ENCODE data around the gene PTX3.

The PTX3 gene

DNA sequence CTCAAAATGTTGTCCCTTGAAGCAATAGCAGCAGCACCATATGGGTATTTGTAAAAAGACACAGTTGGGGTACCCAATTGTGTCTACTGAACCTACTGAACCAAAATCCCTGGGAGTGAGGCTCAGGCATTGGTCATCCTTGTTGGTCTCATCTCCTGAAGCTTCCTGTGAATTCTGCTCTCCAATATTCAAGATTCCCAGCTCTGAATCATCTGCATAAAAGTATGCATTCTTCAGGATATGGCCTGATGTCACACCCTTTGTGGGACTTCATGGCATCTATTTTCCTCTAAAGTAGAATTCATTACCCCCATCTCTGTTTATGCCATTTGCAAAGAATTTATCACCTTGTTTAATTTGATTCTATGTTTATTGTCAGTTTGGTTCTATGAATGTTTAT, 13.3 kb upstream of the PTX3 start:
- no peak for DNase-seq (ENCODE audit: low spot score)

DNA sequence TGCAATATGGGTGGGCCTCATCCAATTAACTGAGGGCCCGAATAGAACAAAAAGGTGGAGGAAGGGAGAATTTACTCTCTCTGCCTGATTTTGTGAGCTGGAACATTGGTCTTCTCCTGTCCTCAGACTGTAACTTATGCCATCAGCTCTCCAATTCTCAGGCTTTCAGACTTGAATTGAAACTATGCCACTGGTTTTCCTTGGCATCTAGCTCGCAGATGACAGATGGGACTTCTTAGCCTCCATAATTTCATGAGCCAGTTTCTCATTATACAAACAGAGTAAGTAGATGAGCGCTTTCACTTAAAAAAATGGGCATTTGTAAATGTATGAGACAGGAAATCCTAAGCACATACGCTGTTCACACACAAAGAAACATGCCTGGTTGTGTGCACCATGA, 8.7 kb upstream of the PTX3 start:
- DNase-seq (ENCODE audit: low spot score), result no peak

DNA sequence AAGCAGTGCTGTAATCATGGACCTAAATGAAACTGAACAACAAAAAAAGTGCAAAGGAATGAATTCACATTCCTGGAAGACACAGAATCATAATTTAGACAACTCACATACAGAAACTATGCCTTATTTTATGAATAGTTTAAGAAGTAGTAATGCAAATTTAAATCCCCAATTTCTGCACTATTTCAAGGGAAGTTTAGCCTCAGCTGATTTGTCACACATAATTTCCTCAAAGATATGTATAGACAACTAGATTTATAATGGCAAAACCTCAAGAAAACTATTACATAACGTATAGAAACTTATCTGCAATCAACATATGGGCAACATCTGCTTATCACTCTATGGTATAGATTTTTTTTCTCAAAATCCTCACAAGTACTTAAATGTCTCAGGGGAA, 7.8 kb upstream of the PTX3 start:
- DNase-seq (ENCODE audit: low spot score), result no peak

DNA sequence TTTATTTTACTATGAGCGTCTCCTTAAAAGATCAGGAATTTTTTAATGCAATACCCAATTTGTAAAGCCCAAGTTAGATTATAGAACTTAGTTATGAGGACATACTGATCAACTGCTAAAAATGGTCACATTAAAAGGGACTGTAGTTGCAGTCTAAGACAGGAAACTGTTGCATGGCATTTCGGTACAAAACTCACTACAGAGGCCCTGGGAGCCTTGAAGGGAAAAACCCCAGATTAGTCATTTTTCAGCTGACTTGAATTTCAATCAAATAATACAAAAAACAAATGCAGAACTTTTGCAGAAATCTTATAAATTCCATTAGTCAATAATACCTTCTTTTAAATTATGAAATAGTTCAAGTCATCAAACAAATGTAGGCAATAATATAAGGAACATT, 6.9 kb upstream of the PTX3 start:
- no peak for DNase-seq (ENCODE audit: low spot score)

DNA sequence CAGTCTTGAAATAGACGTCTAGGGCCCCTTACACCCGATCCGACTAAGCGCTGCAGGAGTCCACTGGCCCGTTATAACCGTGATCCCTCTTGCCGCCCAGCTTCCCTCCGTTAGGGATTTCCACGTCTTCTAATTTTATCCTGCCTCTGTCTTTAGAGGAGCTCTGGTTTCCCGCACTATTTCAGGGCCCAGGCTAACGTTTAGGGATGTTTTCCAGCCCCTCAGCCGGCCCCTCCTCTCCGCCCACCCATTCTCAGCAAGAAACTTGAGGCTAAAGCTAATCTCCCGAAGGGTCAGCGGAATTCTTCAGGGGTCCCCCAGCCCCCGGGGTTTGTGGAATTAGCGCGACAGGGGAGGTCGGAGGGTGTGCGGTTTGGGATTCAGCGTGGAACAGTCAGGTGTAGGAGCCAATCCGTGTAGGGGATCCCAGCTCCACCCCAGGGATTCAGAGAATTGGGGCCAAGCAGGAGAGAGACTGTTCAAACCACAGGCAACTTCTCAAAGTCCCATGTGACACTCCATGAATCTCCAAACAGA, 1.6 kb downstream of the PTX3 start:
- DNase-seq (ENCODE audit: low spot score), result no peak

DNA sequence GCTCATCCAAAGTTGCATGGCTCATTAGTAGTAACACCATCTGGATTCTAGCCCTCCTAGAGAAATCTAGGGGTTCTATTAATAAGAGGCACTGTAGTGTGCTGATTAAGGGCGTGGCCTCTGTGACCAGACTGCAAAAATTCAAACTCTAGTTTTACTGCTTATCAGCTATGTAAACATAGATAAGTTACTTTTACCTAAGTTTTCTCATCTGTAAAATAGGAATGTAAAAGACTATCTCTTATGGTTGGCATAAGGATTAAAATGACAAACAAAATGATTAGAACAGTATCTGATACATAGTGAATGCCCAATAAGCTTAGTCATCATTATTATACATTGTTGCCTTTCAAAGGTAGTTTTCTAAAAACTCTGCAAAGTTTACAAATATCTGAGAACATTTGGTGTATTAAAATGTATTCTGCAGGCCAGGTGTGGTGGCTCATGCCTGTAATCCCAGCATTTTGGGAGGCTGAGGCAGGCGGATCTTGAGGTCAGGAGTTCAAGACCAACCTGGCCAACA, 4.5 kb downstream of the PTX3 start:
- no peak for DNase-seq (ENCODE audit: low spot score)

DNA sequence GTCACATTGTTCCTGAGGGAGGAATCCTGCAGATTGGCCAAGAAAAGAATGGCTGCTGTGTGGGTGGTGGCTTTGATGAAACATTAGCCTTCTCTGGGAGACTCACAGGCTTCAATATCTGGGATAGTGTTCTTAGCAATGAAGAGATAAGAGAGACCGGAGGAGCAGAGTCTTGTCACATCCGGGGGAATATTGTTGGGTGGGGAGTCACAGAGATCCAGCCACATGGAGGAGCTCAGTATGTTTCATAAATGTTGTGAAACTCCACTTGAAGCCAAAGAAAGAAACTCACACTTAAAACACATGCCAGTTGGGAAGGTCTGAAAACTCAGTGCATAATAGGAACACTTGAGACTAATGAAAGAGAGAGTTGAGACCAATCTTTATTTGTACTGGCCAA, 6.1 kb downstream of the PTX3 start:
- DNase-seq (ENCODE audit: low spot score), result no peak

DNA sequence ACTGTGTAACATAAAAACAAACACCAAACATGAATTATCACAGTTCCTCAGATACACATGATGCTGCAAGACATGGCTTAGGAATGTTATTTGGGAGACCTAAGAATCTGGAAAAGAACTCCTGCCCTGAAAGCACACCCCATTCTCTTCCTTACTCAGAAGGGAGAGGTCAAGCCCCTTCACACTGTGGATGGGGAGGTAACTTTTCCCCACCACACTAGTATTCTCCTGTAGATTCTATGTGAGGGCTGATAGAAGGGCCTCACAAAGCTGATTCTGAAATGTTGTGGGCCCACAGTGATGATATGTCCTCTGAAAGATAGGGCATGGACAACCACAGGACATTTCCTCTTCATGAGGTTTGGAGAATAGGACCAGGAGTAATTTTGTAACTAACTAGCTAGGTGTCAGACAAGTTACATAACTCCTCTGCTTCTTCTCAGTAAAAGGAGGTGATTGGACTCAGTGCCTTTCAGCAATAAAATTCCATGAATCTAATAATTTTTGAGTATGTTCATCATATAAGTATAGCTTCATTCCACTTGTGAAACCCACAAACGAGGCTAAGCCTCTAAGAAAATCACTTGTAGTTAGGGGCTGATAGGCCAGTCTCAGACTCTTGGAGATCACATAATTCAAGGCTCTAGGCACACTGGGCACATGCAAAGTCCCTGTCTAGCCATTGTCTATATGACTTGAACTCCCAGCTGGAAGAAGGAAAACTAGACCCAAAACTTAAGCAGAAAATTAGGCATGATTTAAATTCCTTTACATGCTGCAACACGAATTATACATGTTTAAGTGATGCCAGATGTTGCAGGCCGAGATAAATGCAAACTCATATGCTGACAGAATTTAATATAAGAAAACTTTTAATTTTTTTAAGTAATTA, 7.5 kb downstream of the PTX3 start:
- no peak for DNase-seq (ENCODE audit: low spot score)

DNA sequence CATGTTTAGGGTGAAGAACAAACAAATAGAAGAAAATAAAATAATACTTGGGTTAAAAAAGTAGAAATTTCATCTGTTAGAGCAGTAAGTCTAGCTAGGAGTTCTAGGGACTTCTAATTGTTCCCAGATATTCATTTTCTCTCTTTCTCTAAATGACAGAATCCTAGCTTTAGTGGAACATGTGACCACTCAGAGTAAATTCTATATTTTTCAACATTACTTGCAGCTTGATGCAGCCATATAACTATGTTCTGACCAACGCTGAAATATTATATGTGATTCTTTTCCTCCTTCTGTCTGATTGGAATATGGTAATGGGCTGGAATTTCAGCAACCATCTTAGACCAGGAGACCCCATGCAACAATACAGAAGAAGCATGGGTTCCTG, 8.1 kb downstream of the PTX3 start:
- DNase-seq (ENCODE audit: low spot score), result no peak

DNA sequence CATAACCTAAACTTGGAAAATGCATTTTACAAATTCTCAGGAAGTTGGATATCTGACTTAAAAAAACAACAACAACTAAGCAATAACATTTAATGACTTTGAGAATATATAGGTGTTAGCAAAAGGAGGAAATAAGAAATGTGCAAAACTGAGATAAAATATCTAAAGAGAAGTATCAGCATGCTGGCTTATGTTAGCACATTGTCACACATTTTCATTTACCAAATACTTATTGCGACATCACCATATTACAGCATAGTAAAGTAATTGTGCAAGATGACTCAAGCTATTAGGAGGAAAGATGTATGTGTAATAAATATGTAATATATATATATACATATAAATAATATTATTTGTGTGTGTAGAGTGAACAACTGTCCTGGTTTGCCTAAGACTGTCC, 9.2 kb downstream of the PTX3 start:
- DNase-seq (ENCODE audit: low spot score), result no peak

DNA sequence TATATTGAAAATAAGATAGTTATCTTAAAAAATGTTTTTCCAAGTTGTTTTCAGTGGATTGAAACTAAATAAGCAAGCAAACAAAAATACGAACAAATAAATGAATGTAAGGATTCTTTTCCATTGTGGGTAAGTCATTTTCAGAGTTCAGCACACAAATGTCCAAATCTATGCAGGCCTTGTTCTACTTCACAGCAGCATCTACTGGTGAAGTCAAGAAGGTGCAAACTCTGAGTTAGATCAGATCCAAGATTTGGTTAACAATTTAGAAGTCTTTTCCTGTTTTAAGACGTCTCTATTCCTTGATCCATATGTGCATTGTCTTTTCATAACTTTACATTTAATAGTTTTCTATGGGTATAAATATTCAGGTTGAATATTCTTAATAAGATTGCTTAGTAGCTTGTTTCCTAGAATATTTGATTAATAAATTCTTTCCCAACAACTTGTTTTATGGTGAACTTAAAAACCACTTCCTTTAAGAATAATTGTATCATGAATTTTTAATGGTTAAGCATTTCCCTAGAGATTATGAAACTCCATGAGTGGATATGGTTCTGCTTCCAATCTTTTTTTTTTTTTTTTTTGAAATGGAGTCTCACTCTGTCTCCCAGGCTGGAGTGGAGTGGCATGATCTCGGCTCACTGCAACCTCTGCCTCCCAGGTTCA, 10.5 kb downstream of the PTX3 start:
- DNase-seq (ENCODE audit: low spot score), result peak; percentile 47

DNA sequence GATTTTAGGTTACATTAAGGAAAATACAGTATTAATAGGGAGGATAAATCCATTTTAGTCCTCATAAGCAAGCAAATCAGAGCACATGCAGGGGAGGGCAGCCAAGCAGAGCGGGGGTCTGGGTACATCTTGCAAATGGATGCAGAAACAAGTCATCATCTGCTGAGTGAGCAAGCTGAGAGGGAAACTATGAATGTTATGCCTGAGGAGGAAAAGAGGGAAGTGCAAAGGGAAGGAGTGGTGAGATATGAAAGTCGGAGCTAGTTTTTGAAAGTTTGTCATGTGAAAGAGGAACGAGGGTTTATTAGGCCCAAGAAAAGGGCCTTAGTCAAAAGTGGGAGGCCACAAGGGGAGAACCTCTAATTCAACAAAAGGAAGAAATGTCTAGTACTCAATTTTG, 15.4 kb downstream of the PTX3 start:
- DNase-seq (ENCODE audit: low spot score), result no peak

DNA sequence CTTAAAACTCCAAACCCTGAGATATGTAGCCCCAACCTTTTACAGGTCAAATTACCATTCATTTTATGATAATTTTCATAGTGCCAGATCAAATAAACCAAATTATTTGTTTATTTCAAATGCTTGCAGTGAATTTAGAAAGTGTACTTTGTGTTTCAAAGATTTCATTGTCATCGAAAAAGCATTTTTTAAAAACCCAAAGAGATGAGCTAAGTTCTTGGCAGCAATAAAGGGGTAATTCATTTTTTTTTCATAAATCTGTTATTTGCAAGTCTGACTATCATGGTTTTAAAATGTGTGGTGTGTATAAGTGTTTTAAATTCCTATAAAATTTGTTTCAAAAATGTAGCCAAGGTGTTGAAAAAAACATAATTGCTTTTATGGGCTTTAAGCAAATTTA, 17.2 kb downstream of the PTX3 start:
- no peak for DNase-seq (ENCODE audit: low spot score)

DNA sequence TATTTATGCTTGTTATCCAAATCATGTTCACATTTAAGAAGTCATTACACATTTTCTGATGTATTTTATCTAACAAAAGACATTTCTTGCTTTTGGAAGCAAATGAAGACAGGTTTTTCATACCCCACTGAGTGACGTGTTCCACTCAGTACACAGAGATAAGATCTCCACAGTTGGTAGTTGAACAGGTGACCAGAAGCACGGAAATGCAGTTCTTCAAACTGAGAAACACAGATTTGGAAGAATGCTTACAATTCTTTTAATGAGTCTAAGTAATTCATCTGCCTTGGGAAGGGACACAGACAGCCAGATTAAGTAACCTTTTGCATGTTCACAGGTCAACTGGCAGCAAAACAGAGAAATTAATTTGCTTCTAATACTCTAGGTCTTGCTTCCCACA, 23.1 kb downstream of the PTX3 start:
- DNase-seq (ENCODE audit: low spot score), result no peak

DNA sequence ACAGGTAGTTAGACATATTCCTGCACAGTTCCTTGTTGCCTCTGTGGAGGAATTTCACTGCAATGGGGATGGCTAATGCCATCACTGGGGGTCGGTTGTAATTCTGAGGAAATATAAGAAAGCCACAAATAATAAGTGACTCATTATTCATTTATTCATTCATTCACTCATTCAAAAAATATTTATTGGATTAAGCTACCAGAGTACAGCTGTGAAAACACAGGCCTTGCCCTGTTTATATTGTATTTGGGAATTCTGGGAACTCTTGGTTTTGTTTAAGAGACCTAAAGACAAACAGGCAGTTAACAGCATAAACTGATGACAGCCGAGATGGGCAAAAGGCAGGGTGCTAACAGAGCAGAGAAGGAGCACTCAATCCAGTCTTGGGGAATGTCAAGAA, 23.6 kb downstream of the PTX3 start:
- no peak for DNase-seq (ENCODE audit: low spot score)

DNA sequence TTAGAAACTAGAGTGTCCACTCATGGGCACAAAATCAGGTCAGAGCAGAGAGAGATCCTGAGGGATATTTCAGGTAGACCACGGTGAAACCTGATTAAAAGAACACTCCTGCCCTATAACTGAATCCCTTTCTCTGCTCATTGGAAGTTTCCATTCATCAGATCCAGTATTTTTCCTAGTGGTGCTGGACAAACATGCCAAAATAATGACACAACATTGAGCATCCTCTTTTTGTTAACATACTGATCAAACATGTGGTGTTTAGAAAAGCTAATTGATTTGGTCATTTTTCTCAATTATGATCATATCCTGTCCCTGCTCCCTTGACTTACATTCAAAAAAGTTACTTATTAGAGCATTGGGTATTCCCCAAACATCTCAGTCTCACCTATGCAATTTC, 27.2 kb downstream of the PTX3 start:
- DNase-seq (ENCODE audit: low spot score), result no peak

DNA sequence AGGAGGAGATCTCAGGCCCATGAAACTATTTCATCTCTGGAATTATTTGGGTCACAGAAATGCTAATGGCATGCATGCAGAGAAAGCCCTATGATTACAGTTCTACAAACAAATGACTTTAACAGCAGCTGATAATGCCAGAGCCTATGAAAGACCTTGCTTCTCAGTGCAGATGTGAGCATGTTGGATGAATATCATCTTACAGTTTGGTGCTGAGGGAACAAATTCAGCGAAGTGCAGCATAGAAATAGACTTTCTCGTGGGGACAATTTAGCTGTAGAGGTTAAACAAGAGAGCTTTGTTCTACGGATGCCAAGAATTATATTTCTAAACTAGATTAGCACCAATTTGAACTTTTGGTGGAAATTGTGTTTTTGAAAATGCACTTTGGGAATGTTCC, 27.7 kb downstream of the PTX3 start:
- no peak for DNase-seq (ENCODE audit: low spot score)

DNA sequence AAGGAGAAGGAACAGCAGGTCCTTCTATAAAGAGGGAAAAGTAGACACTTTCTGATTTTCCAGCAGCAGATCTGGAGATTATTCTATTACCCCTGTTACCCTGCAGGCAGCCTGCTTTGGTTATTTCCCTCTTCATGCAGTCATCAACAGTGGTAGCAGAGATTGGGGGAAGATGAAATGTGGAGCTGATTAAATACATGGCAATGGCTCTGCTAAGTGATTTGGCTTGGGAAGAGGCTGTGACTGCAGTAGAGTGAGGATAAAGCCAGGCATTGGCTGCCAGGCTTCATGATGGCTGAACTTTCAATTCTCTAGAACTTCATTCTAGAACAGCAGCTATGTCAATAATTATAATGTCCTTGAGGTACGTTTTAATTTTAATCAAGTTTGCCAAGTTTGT, 29.1 kb downstream of the PTX3 start:
- DNase-seq (ENCODE audit: low spot score), result no peak

DNA sequence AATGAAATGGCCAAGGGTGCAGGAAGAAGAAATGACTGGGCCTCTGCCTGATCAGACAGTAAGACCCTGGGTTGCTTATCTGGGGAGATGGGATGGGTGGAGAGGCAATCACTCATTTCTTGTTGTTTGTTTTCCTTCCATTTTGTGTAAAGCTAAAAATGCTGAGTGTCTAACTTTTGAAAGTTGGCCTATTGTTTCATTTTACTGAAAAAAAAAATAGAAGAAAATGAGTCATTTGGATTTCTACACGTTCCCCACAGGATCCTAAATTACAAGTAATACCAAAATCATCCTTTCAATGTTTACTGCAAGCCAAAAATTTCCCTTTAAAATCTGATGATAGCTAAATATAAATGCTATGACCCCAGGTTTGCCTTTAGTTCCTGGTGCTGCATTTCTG, 30.6 kb downstream of the PTX3 start:
- no peak for DNase-seq (ENCODE audit: low spot score)

DNA sequence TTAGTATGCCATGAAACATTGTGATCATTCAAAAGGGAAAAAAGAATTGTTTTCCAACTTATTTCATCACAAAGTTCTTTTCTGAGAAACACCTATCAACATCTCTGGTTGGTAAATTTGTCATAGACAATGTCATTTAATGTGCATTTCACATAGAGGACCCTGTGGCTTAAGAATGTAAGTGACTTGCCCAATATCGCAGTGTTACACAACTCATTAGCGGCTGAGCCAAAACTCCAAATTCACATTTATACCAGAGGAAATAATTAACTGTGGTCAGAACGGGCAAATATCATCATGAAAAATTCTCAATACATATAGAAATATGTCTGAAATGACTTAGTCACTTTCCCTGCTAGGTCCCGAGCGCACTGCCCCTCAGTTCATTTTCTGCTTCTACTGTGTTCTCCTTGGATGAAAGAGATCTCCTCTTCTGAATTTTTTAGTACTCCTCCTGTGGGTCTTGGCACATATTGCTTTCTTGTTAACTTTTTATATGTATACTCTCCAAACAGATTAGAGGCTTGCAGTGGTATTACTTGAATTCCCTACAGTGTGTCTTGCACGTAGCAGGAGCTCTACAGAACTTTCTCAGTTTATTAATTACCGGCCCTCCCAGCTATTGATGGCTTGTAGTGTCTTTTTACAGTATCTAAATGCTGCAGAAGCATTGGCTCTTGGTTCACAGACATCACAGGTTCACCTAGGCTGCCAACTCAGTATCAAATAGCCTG, 33.1 kb downstream of the PTX3 start:
- DNase-seq (ENCODE audit: low spot score), result no peak

DNA sequence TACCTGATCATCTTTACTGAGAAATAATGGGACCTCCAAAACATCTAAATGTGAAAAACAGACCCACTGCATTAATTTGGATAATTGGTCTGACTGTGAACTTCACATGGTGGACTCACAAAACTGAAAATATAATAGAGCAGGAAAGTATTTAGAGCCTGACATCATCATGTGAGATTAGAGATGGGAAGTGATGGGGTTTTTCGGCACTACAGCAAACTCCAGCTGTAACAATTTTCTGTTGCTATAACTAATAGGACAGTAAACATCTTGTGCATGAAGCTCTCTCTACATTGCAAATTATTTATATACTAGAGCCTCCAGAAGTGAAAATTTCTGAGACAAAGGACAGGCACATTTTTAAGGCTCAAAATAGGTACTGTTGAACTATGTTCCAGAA, 34.4 kb downstream of the PTX3 start:
- DNase-seq (ENCODE audit: low spot score), result no peak

DNA sequence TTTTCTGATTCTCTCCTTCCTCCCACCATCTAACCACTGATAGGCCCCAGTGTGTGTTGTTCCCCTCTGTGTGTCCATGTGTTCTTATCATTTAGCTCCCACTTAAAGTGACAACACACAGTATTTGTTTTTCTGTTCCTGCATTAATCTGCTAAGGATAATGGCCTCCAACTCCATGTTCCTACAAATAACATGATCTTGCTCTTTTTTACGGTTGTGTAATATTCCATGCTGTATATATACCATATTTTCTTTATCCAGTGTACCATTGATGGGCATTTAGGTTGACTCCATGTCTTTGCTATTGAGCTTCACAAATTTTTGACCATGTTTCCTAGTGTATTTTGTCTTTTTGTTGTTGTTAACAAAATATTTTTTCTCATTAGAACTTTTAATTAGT, 36.0 kb downstream of the PTX3 start:
- no peak for DNase-seq (ENCODE audit: low spot score)

Data from RKO (cell line).